Testis (tissue), 2 donors: ENCODE data around the gene C20orf144.
"Not testable (repeated sequence)": the region's sequence is repeated elsewhere in the genome, so short reads cannot be mapped to it uniquely, and the experiment has no call there.

ENCODE experiments used
- CTCF ChIP-seq, 3 experiments: fragments of 450-650 bp in 2 of 3; fragments of 200-600 bp in 1 of 3; sonication (generic) in 1 of 3; IDR thresholded peaks; one replicate each; pipeline ENCODE4 v1.5.1; 2016 to 2019; ENCODE audit warnings: antibody characterized with exemption in 3 of 3, mild to moderate bottlenecking in 2 of 3, moderate library complexity in 1 of 3
- POLR2A ChIP-seq: fragments of 450-650 bp; IDR thresholded peaks from one replicate; pipeline ENCODE4 v1.6.1; 2017; ENCODE audit warnings: antibody characterized with exemption, mild to moderate bottlenecking, moderate library complexity

- not testable (repeated sequence) for TF ChIP-seq POLR2A; CTCF (IDR thresholded peaks at IDR 0.05)
Measured at GRCh38 chr20:33646959-33647602, 15.0 kb upstream of the C20orf144 start.
